CD14-positive monocyte (primary cell): ENCODE results near the gene BSND. TPM values are rescaled to one million over a fixed set of nuclear protein-coding genes. Genes with fewer than 3 reads are reported as not detected.

ENCODE experiments used
- DNase-seq, 3 donors: peaks; one replicate each; pipeline ENCODE4 v3.0.0-alpha.2; 2011 to 2022
- H2AFZ ChIP-seq: 2 replicates; pipeline ENCODE4 v1.6.0; 2012; ENCODE audit warnings: mild to moderate bottlenecking, low read depth, low read length, inconsistent platforms; ENCODE audit not compliant: insufficient read depth, poor library complexity, severe bottlenecking
- H3K27ac ChIP-seq, 2 donors: 1 replicate in 1 of 2; 2 replicates in 1 of 2; pipeline ENCODE4 v1.5.1; 2012 to 2013; ENCODE audit warnings: low read length in 2 of 2, control low read depth in 1 of 2, inconsistent platforms in 1 of 2, low read depth in 1 of 2, mild to moderate bottlenecking in 1 of 2
- H3K27me3 ChIP-seq, 2 donors: one replicate each; pipeline versions ENCODE4 v1.6.0 to v1.6.1; 2011 to 2013; ENCODE audit warnings: low read length in 2 of 2; ENCODE audit not compliant: control insufficient read depth in 2 of 2, insufficient read depth in 2 of 2
- H3K36me3 ChIP-seq, 2 donors: replicated peaks in 1 of 2; 1 replicate in 1 of 2; 2 replicates in 1 of 2; pipeline versions ENCODE4 v1.5.1 to v1.6.1; 2012 to 2013; ENCODE audit warnings: low read length in 2 of 2, control low read depth in 1 of 2, inconsistent platforms in 1 of 2, mild to moderate bottlenecking in 1 of 2; ENCODE audit not compliant: insufficient read depth in 2 of 2, control insufficient read depth in 1 of 2
- H3K4me1 ChIP-seq, 2 donors: 1 replicate in 1 of 2; 2 replicates in 1 of 2; pipeline versions ENCODE4 v1.5.1 to v1.6.1; 2012 to 2013; ENCODE audit warnings: low read length in 2 of 2, control low read depth in 1 of 2, inconsistent platforms in 1 of 2, mild to moderate bottlenecking in 1 of 2, moderate library complexity in 1 of 2; ENCODE audit not compliant: insufficient read depth in 2 of 2, control insufficient read depth in 1 of 2
- H3K4me2 ChIP-seq: replicated peaks from 2 replicates; pipeline ENCODE3; 2012; ENCODE audit warnings: low read length, moderate library complexity, mild to moderate bottlenecking; ENCODE audit not compliant: poor library complexity, severe bottlenecking; ENCODE audit errors: extremely low read depth
- H3K4me3 ChIP-seq, 3 experiments: fragments of 200-600 bp in 1 of 3; sonication (generic) in 1 of 3; replicated peaks in 1 of 3; 1 replicate in 2 of 3; 2 replicates in 1 of 3; pipeline ENCODE4 v1.5.1; 2011 to 2013; ENCODE audit warnings: low read length in 3 of 3, mild to moderate bottlenecking in 3 of 3, control low read depth in 2 of 3, low read depth in 2 of 3, inconsistent platforms in 1 of 3, moderate library complexity in 1 of 3
- H3K79me2 ChIP-seq: 2 replicates; pipeline ENCODE4 v1.6.0; 2012; ENCODE audit warnings: mild to moderate bottlenecking, control low read depth, inconsistent platforms, low read length, moderate library complexity; ENCODE audit not compliant: insufficient read depth
- H3K9ac ChIP-seq: 2 replicates; pipeline ENCODE4 v1.6.0; 2017; ENCODE audit warnings: low read length, mild to moderate bottlenecking; ENCODE audit not compliant: insufficient read depth, poor library complexity, severe bottlenecking
- H3K9me3 ChIP-seq, 2 donors: replicated peaks in 1 of 2; 1 replicate in 1 of 2; 2 replicates in 1 of 2; pipeline versions ENCODE4 v1.5.1 to v1.6.1; 2012 to 2013; ENCODE audit warnings: low read length in 2 of 2, control low read depth in 1 of 2; ENCODE audit not compliant: control insufficient read depth in 1 of 2, insufficient read depth in 1 of 2
- H4K20me1 ChIP-seq: 2 replicates; pipeline ENCODE4 v1.6.0; 2012; ENCODE audit warnings: mild to moderate bottlenecking, low read length, control low read depth, moderate library complexity; ENCODE audit not compliant: insufficient read depth
- H3K27ac Mint-ChIP-seq, 7 donors: one replicate each; pipeline ENCODE4 v1.8.0; 2020; ENCODE audit warnings: mild to moderate bottlenecking in 7 of 7, mixed read lengths in 7 of 7, moderate library complexity in 6 of 7, inconsistent platforms in 2 of 7
- H3K27me3 Mint-ChIP-seq, 3 donors: one replicate each; pipeline ENCODE4 v1.8.0; 2021 to 2022; ENCODE audit warnings: low read depth in 3 of 3, mild to moderate bottlenecking in 3 of 3, mixed read lengths in 3 of 3, moderate library complexity in 3 of 3, inconsistent platforms in 1 of 3
- H3K36me3 Mint-ChIP-seq, 2 donors: one replicate each; pipeline ENCODE4 v1.8.0; 2020; ENCODE audit warnings: mixed read lengths in 2 of 2, inconsistent platforms in 1 of 2, mild to moderate bottlenecking in 1 of 2
- H3K4me1 Mint-ChIP-seq: one replicate; pipeline ENCODE4 v1.8.0; 2020; ENCODE audit warnings: mild to moderate bottlenecking, mixed read lengths
- H3K4me3 Mint-ChIP-seq, 2 donors: one replicate each; pipeline ENCODE4 v1.8.0; 2020; ENCODE audit warnings: mild to moderate bottlenecking in 2 of 2, mixed read lengths in 2 of 2, moderate library complexity in 1 of 2
- H3K9me3 Mint-ChIP-seq, 7 donors: one replicate each; pipeline ENCODE4 v1.8.0; 2020 to 2022; ENCODE audit warnings: mixed read lengths in 7 of 7, mild to moderate bottlenecking in 6 of 7, moderate library complexity in 6 of 7, inconsistent platforms in 2 of 7
- WGBS: methylation state at CpG from one replicate; pipeline ENCODE4 v1.1.5; 2013; ENCODE audit warnings: missing lambda C conversion rate; ENCODE audit not compliant: insufficient coverage; 5-methylcytosine and 5-hydroxymethylcytosine counted together
- intact Hi-C, 2 donors: fragments of 100-400 bp; cut with micrococcal nuclease; formaldehyde crosslinking; loops; one replicate each; pipeline versions ENCODE4 v1.15.0 to v1.15.1; 2023
- polyA plus RNA-seq, 3 donors: library from polyadenylated mRNA; depleted of rRNA in 1 of 3; unstranded in 2 of 3; stranded (reverse) in 1 of 3; fragments of 300-500 nt in 2 of 3; fragments of >200 nt in 1 of 3; fragmentation: Illumina TruSeq in 2 of 3; gene quantifications; 1 replicate in 2 of 3; 2 replicates in 1 of 3; pipeline ENCODE4 v1.2.3, GENCODE V29; 2012 to 2021
- TF ChIP-seq, protein P1 (sequence below): fragments of 200-600 bp; IDR thresholded peaks from one replicate; pipeline ENCODE4 v1.8.0; 2022; ENCODE audit warnings: antibody characterized with exemption, mild to moderate bottlenecking

The BSND gene
- polyA plus RNA-seq, 3 donors = not detected

DNA sequence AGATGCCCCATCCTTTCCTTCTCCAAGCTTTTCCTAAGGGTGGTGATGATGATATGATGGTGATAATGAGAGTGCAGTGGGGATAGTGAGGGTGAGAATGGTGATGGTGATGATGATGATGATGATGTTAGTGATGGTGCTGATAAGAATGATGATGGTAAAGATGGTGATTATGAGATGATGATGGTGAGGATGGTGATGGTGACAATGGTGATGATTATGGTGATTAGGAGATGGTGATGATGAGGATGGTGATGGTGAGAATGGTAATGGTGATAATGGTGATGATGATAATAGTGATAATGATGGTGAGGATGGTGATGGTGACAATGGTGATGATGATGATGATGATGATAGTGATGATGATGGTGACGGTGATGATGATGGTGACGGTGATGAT lies 4.0 kb downstream of the BSND start:
- intact Hi-C loops = no loop called here
- WGBS = no CpG with 5 or more reads among the region's 2 CpGs

DNA sequence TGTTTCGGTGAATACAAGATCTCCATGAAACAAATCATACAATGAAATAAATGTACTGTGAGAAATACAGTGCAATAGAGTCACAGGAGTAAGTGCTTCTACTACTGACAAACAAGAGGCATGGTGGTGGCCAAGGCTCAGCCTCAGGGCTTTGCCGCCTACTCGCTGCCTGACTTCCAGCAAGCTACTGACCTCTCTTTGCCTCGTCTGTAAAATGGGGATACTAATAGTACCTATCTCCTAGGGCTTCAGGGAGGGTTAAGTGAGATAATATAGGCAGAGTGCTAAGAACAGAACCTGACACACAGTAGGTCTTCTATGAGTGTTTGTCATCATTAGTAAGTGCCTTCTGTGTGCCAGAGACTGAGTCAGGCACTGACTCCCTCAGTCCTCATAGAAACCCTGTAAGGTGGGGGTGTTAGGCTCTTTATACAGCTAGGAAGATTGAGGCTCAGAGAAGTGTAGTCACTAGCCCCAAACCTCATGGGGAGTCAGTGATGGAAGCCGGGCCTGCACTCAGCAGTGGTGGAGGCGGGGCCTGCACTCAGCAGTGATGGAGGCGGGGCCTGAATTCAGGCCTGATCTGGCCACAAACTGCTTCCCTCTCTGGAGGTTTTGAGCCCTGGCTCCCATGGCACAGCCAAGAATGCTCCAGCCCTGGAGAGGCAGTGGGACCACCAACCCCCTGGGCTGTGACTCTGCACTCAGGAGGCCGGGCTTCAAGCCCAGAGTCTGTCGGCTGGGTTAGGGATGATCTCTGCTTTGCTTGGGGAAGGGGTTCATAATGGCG lies 6.8 kb downstream of the BSND start:
- H3K27ac ChIP-seq = no peak overlapping the region
- no peak for DNase-seq
- Mint-ChIP-seq H3K36me3 (no peaks in the 10 kb centered on the region), H3K27me3 (peaks cover 0 to 5% (median 1%) of the 10 kb centered on the region in 3 donors), H3K4me1 (no peaks in the 10 kb centered on the region), H3K9me3 (peaks cover 0 to 9% (median 3%) of the 10 kb centered on the region in 7 donors), H3K27ac (no peak overlapping the region), H3K4me3 (no peak overlapping the region)
- no peak overlapping the region for H3K9ac ChIP-seq
- no peak overlapping the region for H3K4me3 ChIP-seq
- H2AFZ ChIP-seq = no peak overlapping the region
- TF ChIP-seq, protein P1, sequence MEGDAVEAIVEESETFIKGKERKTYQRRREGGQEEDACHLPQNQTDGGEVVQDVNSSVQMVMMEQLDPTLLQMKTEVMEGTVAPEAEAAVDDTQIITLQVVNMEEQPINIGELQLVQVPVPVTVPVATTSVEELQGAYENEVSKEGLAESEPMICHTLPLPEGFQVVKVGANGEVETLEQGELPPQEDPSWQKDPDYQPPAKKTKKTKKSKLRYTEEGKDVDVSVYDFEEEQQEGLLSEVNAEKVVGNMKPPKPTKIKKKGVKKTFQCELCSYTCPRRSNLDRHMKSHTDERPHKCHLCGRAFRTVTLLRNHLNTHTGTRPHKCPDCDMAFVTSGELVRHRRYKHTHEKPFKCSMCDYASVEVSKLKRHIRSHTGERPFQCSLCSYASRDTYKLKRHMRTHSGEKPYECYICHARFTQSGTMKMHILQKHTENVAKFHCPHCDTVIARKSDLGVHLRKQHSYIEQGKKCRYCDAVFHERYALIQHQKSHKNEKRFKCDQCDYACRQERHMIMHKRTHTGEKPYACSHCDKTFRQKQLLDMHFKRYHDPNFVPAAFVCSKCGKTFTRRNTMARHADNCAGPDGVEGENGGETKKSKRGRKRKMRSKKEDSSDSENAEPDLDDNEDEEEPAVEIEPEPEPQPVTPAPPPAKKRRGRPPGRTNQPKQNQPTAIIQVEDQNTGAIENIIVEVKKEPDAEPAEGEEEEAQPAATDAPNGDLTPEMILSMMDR = no peak
- H3K79me2 ChIP-seq = no peaks in the 10 kb centered on the region
- intact Hi-C loops = no loop called here
- H3K4me1 ChIP-seq = no peaks in the 10 kb centered on the region
- H3K9me3 ChIP-seq = no peaks in the 10 kb centered on the region
- H4K20me1 ChIP-seq = no peaks in the 10 kb centered on the region
- 100% methylated on average over 6 of the region's 10 CpGs for WGBS
- H3K36me3 ChIP-seq = no peaks in the 10 kb centered on the region
- no peaks in the 10 kb centered on the region for H3K27me3 ChIP-seq
- no peak overlapping the region for H3K4me2 ChIP-seq

More for the DNA sequence above, 4.0 kb downstream of the BSND start:
- Histone ChIP-seq H3K9ac (no peak overlapping the region), H3K79me2 (no peaks in the 10 kb centered on the region), H3K4me3 (no peak overlapping the region), H3K4me1 (no peaks in the 10 kb centered on the region), H3K27me3 (peaks cover 2 to 20% of the 10 kb centered on the region in 2 donors), H3K9me3 (peaks cover 0 to under 1% of the 10 kb centered on the region in 2 donors), H3K27ac (no peak overlapping the region), H3K4me2 (no peak overlapping the region), H4K20me1 (no peaks in the 10 kb centered on the region), H3K36me3 (no peaks in the 10 kb centered on the region), H2AFZ (no peak overlapping the region)
- Mint-ChIP-seq H3K9me3 (peaks cover 0 to 2% (median 0%) of the 10 kb centered on the region in 7 donors), H3K27me3 (peaks cover 7 to 18% (median 13%) of the 10 kb centered on the region in 3 donors), H3K4me1 (no peaks in the 10 kb centered on the region), H3K36me3 (no peaks in the 10 kb centered on the region), H3K4me3 (no peak overlapping the region), H3K27ac (no peak overlapping the region)
- TF ChIP-seq, protein P1 = no peak
- DNase-seq = no peak
